Subcutaneous adipose tissue (tissue), 4 donors: ENCODE results near the gene FOCAD. TPM values are rescaled to one million over a fixed set of nuclear protein-coding genes. Genes with fewer than 3 reads are reported as not detected.

ENCODE experiments used
- CTCF ChIP-seq: fragments of 450-650 bp; IDR thresholded peaks from one replicate; pipeline ENCODE4 v1.5.1; 2016; ENCODE audit warnings: low read depth, mild to moderate bottlenecking, control low read depth, antibody characterized with exemption, moderate library complexity
- total RNA-seq, 4 donors: library from RNA; depleted of rRNA; stranded (reverse); fragments of >200 nt; gene quantifications; one replicate each; pipeline ENCODE4 v1.1.0, GENCODE V29; 2016

FOCAD gene
- total RNA-seq, 4 donors from 2014 or later, result 24.6 to 31.7 (median 27.5) TPM

- no peak for TF ChIP-seq CTCF
Observed at GRCh38 chr9:20832775-20833174, 148.7 kb downstream of the FOCAD start.

- no peak for TF ChIP-seq CTCF
Observed at GRCh38 chr9:20835377-20836286, 151.6 kb downstream of the FOCAD start.

GRCh38 chr9:20837166-20837565 lies 153.1 kb downstream of the FOCAD start:
- TF ChIP-seq CTCF, result no peak

GRCh38 chr9:20838218-20838617 lies 154.2 kb downstream of the FOCAD start:
- no peak for TF ChIP-seq CTCF

- TF ChIP-seq CTCF, result no peak
Observed at GRCh38 chr9:20844916-20845315, 160.9 kb downstream of the FOCAD start.

GRCh38 chr9:20848490-20848889 lies 164.4 kb downstream of the FOCAD start:
- TF ChIP-seq CTCF, result no peak

GRCh38 chr9:20853866-20854265 lies 169.8 kb downstream of the FOCAD start:
- no peak for TF ChIP-seq CTCF
